Measurements from ENCODE around the gene SLC43A3.

SLC43A3 gene

DNA sequence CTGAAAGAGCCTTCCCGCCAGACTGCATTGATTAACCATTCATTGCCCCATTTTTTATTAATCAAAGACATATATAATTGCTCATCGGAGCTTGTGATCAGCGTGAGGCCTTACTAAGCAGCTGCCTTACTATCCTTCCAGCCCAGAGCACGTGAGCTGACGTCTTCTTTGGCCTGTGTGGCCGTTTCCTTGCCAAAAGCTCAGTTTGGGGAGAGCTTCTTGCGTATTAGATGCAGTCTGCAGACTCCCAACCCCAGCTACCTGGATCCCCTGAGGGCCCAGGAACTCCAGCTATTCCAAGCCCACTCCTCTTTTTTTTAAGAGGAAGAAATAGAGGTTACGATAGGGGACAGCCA lies 784 bp upstream of the SLC43A3 start:
- DNase-seq (ENCODE audit: low read depth in 2 of 2), result no peak

DNA sequence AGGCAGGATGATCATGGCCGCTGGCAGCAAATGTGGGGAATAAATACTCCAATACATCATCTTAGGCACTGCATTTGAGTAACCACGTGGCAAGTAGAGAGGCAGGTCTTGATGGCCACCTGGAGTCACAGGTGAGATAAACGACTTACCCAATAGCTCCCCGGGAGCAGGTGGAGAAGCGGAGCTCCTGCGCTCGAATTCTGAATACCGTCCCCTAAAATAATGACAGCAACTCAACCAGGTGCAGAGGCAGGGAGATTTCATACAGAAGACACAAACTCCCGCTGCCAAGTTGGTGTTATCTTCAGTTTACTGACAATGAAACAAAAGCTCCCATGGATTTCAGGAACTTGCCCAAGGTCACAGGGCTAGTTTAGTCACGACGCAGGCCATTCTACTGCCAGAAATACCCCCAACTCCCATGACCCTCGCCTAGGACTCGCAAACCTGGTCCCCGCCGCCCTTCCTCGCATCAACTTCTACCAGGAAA lies 437 bp downstream of the SLC43A3 start:
- DNase-seq (ENCODE audit: low read depth in 2 of 2), result no peak

DNA sequence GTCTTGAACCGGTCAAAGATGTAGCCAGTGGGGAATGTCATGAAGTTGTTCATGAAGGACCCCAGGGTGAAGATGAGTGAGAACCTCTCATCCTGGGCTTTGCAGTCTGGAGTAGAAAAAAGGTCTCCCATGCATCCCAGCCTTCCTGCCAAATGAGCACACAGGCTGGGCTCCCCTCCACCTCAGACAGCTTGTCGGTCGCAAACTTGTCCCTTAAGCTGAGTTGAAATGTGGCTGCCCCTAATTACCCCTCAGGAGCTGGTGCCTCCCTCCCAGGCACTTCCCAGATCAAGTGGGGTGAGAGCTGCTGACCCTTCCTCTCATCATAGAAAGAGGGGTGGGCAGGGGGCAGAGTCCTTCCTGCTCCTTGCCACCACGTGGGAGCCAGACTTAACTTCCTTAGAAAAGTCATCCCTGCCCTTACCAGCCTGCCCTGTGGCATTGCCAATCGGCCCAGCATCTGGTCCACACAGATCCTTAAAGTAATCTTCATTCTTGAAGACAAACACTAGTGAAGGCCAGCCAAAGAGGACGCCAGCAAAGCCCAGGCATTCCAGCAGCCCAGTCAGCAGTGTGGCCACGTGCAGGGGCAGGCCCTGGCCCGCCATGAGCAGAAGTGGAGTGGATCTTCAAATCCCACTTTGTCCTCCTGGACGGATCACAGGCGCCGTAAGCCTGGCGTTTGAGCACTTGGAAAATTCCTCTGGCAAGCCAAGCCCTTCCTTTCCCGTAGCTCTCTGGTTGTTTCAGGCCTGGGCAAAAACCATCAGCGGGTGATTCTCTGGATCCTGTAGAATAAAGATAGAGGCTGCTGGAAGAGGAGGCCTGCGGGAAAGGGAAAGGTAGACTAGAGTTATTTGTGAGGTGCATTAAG lies 1.1 kb downstream of the SLC43A3 start:
- DNase-seq (ENCODE audit: low read depth in 2 of 2), result no peak

DNA sequence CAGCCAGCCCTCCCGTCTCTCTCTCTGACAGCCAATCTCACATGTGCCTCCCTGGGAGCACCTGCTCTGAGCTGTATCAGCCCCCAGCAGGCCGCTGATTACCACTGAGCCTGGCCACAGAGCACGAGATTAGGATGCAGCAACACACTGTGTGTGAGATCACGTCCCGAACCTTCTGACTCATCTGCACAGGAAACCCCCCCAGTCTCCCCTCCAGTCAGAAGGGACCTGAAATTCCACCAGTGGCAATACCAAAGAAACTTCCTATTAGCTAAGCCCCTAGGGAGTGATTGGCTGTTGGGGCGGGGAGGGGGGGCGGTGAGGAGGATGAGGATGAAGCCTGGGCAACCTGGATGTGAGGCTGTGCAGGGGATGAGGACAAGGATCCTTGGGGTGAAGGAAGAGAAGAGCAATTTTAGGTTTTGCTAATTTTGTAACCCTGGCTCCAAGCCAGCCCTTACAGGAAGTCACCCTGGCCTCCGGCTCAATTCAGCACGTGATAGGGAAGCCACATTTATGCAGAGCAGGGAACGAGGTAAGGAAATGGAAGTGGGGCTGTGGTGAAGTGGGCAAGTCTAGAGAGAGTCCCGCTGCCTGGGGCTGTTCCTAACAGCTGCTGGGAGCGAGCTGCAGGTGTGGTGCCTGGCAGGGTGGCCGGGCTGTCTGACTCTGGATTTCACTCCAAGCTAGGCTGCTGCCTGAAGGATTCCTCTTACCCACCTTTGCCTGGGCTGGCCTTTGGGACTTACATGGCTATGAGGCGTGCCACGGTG lies 1.9 kb downstream of the SLC43A3 start:
- peak; percentile 78 to 88 for DNase-seq (ENCODE audit: low read depth in 2 of 2)

DNA sequence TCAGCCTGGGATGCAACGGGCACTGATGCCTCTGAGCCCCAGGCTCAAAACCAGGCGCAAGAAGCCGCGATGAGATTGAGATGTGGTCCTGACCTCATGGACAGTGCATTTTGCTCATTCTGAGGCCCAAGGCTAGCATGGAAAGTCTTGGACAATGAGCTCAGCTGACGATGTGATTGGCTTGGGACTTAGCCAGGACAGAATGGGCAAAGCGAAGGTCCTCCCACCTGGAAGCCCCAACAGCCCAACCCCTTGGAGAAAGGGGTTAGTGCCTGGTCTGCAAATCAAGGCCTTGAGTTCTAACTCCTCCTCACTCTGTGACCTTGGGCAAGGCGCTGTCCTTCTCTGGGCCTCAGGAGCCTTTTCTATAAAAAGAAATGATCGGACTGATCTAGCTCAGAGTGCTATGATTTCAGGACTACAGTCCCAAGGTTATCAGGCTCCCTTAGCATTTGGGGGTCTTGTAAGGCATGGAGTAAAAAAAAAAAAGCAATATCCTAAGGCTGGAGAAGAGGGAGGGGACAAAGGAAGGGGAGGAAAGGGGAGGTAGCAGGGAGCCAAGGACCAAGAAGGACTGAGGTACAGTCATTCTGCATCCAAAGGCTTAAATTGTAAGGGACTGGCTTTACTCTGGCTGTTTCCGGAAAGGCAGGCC lies 2.7 kb downstream of the SLC43A3 start:
- DNase-seq (ENCODE audit: low read depth in 2 of 2), result no peak

DNA sequence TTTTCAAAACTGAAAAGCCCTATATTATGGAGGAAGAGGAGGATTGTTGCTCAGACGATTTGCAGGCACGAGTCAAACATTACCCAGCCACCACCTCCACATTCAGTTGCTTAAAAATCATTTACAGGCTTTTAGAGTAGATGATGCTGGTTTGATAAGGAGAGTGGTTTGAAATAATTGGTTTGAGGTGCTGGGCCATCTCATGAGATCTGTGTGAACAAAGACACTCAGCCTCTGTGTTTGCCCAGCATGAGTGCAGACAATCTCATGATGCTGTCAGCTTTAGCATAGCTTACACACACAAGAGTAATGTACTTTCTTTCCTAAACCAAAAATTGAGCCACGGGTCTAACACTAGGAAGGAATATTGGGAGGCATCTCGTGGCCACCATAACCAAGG lies 4.3 kb downstream of the SLC43A3 start:
- no peak for DNase-seq (ENCODE audit: low read depth in 2 of 2)

DNA sequence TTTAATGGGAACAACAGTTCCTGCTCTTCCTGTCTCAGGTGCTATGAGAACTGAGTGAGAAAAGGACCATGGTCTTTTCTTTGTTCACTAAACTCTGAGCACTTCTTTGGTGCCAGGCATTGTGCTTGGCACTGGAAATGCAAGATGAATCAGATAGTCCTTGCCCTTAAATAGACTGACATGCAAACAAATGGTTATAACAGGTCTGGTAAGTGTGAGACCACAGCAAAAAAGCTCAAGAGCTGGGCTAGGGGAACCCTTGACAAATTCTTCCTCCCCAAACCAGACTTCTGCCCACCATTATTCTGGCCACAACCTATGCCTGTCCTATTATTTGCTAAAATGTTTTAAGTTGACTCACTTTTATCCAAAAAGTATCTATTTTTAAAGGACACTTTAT lies 5.1 kb downstream of the SLC43A3 start:
- DNase-seq (ENCODE audit: low read depth in 2 of 2), result no peak

DNA sequence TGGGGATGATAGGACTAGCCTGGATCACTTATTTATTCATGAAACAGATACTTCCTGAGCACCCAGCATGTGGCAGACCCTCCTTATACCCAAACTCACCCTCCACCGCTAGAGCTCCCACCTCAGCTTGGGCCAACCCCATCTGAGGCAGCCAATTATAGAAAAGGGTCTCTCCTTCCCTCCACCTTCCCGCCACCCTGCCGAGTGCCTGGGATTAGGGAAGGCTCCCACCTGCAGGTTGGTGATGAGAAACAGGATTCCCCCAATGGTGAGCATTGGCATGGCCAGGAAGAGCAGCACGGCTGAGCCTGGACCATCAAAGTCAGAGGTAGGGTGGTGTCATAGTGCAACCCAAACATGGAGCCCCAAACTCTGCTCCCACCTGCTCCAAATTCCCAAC lies 5.9 kb downstream of the SLC43A3 start:
- DNase-seq (ENCODE audit: low read depth in 2 of 2), result no peak

DNA sequence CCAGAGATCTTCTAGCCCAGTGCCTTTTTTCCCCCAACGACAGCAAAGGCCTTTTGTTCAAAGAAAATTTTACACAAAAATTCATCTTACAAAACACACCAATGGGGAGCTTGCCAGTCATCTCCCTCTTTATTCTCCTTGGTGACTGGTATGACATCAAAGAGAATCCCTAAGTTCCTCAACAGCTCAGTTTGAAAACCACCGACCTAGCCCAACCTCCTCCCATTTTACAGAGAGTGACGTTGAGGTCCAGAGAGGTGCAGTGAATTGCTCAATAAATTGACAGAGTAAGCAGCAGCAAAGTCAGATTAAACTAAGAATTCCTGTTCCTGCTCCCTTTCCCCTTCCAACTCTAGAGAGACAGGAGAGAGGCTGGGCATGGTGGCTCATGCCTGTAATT lies 7.8 kb downstream of the SLC43A3 start:
- no peak for DNase-seq (ENCODE audit: low read depth in 2 of 2)

DNA sequence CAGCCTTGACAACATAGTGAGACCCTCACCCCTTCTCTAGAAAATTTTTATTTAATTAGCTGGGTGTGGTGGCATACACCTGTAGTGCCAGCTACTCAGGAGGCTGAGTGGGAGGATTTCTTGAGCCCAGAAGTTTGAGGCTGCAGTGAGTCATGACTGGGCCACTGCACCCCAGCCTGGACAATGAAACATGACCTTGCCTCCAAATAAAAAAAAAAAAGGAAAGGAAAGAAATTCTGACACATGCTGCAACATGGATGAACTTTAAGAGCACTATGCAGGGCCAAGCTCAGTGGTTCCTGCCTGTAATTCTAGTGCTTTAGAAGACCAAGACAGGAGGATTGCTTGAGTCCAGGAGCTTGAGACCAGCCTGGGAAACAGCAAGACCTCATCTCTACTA lies 8.8 kb downstream of the SLC43A3 start:
- no peak for DNase-seq (ENCODE audit: low read depth in 2 of 2)

DNA sequence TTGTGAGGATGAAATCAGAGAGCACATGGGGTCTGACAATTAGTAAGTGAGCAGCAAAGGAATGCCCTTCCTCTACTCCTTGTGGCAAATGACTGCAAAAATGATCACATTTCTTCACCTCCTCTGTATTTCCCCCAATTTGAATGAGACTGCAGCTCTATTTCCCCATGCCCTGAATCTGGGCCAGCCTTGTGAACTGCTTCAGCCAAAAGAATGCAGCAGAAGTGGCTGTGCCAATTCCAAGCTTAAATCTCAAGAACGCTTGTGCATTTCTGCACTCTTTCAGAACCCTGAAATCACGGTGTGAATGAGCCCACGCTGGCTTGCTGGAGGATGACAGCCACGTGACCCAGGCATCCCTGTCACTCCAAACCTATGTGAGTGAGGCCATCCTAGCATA lies 9.9 kb downstream of the SLC43A3 start:
- DNase-seq (ENCODE audit: low read depth in 2 of 2), result no peak

DNA sequence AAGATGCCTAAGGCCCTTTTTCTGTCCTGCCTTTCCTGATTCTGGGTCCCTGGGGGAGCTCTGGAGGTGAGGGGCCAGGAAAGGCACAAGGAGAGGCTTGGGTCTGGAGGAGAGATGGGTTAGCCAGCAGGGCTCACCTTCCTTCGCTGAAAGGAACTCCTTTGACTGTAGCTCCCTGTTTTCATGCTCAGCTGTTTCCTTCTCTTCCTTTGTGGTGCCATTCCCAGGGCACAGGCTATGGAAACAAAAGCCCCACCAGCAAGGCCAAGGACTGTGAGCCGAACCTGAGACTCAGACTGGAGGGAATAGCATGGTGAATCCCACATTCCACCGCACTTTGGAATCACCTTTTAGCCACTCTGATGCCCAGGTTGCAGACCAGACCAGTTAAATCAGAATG lies 10.5 kb downstream of the SLC43A3 start:
- DNase-seq (ENCODE audit: low read depth in 2 of 2), result no peak

DNA sequence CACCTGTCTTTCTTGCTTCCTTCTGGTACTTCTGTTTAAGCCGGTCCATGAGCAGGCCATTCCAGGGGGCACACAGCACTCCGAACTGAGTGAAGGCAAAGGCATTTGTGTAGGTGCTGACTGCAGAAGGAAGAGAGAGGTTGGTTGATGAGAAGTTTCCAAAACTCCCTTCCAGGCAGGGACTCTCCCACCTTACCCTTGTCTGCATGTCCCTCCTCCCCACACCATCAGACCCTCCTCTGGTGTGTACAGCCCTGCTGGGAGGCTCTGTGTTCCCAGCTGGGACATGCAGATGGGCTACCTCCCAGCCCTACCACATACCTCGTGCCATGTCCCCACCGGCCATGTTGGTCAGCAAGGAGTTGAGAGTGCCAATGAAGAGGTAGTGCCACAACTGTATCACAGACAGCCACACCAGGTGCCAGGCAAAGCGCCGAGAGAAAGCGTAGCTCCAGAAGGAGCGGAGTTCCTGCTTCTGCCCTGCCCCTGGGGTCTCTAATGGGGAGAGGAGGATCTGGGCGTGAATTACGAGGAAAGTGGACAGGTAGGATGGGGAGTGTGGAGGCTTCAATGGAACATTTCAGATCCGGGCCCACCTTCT lies 12.2 kb downstream of the SLC43A3 start:
- no peak for DNase-seq (ENCODE audit: low read depth in 2 of 2)

DNA sequence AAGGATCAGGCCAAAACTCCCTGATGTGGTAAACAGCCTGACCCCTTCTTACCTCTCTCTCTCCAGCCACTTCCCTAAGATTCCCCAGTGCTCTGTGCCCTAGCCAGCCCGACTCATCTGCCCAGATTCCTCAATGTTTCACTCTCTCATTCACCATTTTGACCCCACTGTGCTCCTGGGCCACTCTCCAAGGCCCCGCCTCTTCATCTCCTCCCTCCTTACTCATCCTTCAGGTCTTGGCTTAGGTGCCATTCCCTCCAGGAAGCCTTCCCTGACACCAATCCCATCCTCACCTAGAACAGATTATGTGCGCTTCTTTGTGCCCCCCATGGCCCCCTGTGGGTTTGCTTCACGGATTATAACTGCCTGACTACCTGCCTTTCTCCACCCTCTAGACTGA lies 13.2 kb downstream of the SLC43A3 start:
- DNase-seq (ENCODE audit: low read depth in 2 of 2), result no peak

DNA sequence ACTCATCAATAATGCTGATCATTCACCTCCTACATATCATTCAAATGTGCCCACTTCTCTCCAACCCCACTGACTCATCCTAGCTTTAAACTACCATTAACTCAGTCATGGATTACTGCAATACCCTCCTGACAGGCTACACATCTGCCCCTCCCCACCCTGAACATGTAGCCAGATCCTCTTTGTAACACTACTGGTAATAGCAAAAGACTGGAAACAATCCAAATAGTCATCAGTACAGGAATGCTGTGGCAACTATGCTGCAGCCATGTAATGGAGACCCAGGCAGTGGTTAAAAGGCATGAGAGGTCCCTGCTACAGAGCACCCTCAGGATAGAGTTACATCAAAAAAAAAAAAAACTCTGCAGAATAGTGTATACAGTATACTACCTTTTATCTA lies 16.6 kb downstream of the SLC43A3 start:
- DNase-seq (ENCODE audit: low read depth in 2 of 2), result no peak

DNA sequence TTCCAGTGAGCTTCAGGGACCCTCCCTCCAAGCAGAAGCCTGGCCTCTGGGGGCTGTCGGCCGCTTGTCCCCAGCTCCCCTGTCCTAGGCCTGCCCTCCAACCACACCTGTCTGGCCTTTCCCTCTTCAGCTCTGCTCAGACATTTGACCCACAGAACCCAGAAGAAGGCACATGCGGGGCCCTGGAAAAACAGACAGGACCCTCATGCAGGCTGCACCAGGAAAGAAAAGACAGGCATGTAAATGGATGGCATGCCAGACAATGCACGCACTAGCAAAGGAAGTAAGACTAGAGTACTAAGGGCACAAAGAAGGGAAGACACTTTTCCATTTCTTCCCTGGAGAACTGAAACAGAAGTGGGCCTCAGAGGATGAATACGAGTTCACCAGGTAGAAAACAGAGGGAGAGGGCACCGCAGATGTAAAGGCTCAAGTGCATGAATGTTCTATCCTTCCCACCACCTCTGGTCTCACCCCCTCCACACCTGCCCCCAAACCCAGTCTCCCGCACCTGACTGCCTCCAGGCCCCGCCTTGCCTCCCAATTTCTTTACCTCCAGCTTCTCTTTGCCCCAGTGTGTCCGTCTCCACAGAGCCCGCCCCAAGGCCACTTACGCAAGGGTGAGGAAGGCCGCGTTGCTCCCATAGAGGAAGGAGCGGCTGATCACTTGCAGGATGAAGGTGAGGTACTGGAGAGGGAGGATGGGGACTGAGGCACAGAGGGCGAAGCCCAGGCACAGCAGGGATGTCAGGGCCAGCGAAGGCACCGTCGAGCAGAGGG lies 17.4 kb downstream of the SLC43A3 start:
- DNase-seq (ENCODE audit: low read depth in 2 of 2), result no peak

DNA sequence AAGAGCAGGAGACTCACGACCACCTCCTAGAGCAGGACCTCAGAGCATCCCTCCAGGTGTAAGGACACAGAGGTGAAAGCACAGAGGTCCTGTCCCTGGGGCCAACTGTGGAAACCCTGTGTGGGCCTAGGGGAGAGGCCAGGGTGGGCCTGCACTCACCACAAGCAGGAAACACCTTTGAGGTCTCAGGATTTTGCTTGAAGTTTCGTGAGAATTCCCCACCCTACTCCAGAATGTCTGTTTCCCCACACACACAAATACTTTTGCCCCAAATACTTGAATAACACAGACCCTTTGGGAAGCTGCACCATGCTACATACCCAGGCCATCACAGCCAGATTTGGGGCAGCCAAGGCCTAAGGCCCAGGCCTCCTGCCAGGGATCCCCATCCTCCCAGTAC lies 18.1 kb downstream of the SLC43A3 start:
- DNase-seq (ENCODE audit: low read depth in 2 of 2), result no peak

DNA sequence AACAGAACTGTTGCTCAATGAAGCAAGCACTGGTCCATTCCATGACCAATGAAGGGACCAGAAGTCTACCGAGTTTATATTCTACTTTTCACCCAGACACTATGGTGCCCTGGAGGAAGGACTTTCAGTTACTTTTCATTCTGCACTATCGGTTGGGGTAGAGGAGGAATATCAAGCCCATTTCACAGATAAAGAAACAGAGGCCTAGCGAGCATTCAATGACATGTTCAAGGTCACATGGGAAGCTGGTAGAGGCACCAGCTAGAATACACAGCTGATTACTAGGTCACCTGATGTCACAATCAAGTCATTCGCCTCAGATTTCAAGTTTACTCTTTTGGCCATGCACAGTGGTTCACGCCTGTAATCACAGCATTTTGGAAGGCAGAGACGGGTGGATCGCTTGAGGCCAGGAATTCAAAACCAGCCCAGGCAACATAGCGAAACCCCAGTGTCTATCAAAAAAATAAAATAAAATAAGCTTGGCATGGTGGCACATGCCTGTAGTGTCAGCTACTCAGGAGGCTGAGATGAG lies 18.9 kb downstream of the SLC43A3 start:
- no peak for DNase-seq (ENCODE audit: low read depth in 2 of 2)

DNA sequence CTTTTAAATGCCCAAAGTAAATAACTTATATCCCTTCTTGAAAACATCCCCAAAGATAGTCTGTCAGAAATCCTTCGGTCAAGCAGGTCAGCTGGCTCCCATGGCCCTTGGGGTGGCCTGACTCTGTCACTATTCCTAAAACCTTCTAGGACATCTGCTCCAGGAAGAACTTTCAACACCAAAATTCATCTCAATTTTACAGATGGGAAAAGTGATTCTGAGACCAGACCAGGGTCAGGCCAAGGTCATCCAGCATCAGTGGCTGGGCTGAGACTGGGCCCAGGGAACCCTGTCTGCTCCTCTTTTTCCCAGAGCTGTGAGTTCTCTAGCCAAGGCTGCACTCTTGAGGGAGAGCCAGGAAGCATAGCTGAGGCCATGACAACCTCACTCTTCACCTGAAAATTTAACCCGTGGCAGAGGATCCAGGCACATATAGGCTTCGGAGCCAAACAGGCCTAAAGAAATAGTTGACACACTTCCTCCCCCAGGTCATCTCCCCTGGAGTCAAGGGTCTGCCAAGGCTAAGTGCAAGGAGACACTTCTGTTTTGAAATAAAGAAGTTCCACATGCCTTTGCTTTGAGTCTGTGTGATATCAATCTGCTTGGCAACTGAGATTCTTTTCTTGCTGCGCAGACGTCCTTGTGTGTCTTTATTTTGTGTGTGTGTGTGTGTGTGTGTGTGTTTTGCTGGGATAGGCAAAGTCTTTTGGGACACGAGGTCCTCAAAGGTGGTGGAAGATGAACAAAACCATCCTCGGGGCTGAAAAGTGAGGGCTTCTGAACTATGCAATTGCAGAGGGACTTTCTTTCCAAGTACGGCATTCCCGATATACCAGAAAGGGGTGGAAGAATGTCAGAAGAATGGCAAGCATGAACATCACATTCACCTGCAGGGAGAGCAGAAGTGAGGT lies 19.7 kb downstream of the SLC43A3 start:
- DNase-seq (ENCODE audit: low read depth in 2 of 2), result no peak

DNA sequence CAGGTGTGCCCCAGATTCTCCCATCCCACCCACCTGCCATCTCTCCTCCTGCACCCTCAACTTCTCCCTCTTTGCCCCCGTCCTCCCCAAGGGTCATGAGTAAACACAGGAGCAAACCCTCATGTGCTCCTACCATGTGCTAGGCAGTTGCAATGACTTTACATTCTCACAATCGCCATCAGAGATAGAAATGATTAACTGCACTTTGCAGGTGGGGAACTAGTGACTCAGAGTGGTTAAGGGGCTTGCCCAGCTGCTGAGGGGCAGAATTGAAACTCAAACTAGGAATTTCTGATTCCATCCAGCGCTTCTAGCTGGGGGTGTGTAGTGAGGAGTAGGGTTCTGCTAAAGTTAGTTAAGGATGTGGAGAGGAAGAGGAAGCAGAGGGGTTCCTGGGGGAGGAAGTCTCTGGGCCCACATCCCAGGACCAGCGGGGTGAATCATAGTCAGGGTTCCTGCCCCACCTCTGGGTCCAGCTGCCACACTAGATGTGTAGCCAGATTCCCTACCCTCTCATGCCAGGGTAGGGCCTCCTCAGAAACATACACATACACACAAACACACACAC lies 20.5 kb downstream of the SLC43A3 start:
- peak in 1 of 2 donors; percentile 44 for DNase-seq (ENCODE audit: low read depth in 2 of 2)

All from activated CD8-positive, alpha-beta memory T cell treated with anti-CD3 and anti-CD28 coated beads for 4 hours (primary cell).